HepG2 (cell line): Measurements from ENCODE around the gene SNAP25.

Experiments
- CENPT ChIP-seq: sonication (generic); formaldehyde crosslinking; IDR thresholded peaks from 2 replicates; pipeline ENCODE4 v1.8.0; 2022; ENCODE audit warnings: low read depth, mild to moderate bottlenecking, moderate library complexity, missing genetic modification reagents
- NFYC ChIP-seq: IDR thresholded peaks from 2 replicates; pipeline ENCODE4 v1.6.1; 2016; ENCODE audit warnings: missing genetic modification reagents, missing compliant biosample characterization
- RFX5 ChIP-seq: IDR thresholded peaks from 2 replicates; pipeline ENCODE4 v1.6.1; 2011; ENCODE audit warnings: low read depth, low read length, improper control_type of control experiment
- TF ChIP-seq, protein P1 (sequence below): sonication (generic); formaldehyde crosslinking; IDR thresholded peaks from 2 replicates; pipeline ENCODE4 v1.4.0; 2020; ENCODE audit warnings: missing genetic modification reagents
- TF ChIP-seq, protein P2 (sequence below): IDR thresholded peaks from 2 replicates; pipeline ENCODE4 v1.6.1; 2018; ENCODE audit warnings: missing genetic modification reagents, mild to moderate bottlenecking, missing compliant biosample characterization
- TF ChIP-seq, protein P3 (sequence below): sonication (generic); formaldehyde crosslinking; IDR thresholded peaks from 2 replicates; pipeline ENCODE4 v1.8.1; 2023; ENCODE audit warnings: missing genetic modification reagents, inconsistent platforms, borderline replicate concordance

DNA sequence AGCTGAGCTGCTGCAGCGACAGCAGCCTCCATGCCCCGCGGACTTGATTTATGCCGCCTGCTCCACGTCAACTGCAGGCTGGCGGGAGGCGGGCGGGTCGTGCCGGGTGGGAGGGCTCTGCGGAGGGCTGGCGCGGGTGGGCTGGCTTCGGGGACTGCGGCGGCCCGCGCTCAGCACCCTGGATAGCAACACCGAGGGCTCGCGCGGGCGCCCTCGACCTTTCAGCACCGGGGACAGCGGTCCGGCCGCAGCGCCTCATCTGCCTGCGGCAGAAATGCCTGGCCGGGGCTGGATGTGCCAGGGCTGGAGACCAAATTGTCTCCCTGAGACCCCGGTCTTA is 792 bp downstream of the SNAP25 start:
- TF ChIP-seq RFX5 (no peak), NFYC (CRISPR knock-in tag) (peak; percentile 59; the same call in 1 of the 2 replicates), CENPT (CRISPR knock-in tag) (peak; percentile 98)
- TF ChIP-seq, protein P1, sequence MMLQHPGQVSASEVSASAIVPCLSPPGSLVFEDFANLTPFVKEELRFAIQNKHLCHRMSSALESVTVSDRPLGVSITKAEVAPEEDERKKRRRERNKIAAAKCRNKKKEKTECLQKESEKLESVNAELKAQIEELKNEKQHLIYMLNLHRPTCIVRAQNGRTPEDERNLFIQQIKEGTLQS (CRISPR knock-in tag), result peak; percentile 98
- TF ChIP-seq, protein P2, sequence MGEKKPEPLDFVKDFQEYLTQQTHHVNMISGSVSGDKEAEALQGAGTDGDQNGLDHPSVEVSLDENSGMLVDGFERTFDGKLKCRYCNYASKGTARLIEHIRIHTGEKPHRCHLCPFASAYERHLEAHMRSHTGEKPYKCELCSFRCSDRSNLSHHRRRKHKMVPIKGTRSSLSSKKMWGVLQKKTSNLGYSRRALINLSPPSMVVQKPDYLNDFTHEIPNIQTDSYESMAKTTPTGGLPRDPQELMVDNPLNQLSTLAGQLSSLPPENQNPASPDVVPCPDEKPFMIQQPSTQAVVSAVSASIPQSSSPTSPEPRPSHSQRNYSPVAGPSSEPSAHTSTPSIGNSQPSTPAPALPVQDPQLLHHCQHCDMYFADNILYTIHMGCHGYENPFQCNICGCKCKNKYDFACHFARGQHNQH (CRISPR knock-in tag), result peak; percentile 100
- TF ChIP-seq, protein P3, sequence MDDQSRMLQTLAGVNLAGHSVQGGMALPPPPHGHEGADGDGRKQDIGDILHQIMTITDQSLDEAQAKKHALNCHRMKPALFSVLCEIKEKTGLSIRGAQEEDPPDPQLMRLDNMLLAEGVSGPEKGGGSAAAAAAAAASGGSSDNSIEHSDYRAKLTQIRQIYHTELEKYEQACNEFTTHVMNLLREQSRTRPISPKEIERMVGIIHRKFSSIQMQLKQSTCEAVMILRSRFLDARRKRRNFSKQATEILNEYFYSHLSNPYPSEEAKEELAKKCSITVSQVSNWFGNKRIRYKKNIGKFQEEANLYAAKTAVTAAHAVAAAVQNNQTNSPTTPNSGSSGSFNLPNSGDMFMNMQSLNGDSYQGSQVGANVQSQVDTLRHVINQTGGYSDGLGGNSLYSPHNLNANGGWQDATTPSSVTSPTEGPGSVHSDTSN (CRISPR knock-in tag), result peak; percentile 99
